Testis (tissue), 2 donors: ENCODE data around the gene RYR1.

ENCODE experiments used
- POLR2A ChIP-seq: fragments of 450-650 bp; IDR thresholded peaks from one replicate; pipeline ENCODE4 v1.6.1; 2017; ENCODE audit warnings: antibody characterized with exemption, mild to moderate bottlenecking, moderate library complexity
- TF ChIP-seq, protein P1 (sequence below), 3 experiments: fragments of 450-650 bp in 2 of 3; fragments of 200-600 bp in 1 of 3; sonication (generic) in 1 of 3; IDR thresholded peaks; one replicate each; pipeline ENCODE4 v1.5.1; 2016 to 2019; ENCODE audit warnings: antibody characterized with exemption in 3 of 3, mild to moderate bottlenecking in 2 of 3, moderate library complexity in 1 of 3

DNA sequence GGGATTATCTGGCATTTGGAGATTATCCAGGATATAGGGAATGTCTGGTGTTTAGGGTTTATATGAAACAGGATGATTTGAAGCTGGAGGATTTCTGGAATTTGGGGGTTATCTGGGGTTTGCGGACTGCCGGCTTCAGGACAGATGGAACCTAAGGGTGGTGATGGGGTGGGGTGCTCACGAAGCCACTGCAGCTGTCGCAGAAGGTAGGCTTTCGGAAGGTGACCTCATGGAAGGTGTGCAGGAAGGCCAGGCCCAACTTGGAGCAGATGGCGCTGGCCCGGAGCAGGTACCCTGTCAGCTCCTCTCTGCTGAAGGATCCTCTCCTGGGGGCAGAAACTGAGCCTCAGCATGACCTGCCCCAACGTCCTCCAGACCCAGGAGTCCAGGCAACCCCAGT, 21.0 kb upstream of the RYR1 start:
- no peak for TF ChIP-seq POLR2A
- TF ChIP-seq, protein P1, sequence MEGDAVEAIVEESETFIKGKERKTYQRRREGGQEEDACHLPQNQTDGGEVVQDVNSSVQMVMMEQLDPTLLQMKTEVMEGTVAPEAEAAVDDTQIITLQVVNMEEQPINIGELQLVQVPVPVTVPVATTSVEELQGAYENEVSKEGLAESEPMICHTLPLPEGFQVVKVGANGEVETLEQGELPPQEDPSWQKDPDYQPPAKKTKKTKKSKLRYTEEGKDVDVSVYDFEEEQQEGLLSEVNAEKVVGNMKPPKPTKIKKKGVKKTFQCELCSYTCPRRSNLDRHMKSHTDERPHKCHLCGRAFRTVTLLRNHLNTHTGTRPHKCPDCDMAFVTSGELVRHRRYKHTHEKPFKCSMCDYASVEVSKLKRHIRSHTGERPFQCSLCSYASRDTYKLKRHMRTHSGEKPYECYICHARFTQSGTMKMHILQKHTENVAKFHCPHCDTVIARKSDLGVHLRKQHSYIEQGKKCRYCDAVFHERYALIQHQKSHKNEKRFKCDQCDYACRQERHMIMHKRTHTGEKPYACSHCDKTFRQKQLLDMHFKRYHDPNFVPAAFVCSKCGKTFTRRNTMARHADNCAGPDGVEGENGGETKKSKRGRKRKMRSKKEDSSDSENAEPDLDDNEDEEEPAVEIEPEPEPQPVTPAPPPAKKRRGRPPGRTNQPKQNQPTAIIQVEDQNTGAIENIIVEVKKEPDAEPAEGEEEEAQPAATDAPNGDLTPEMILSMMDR (IDR thresholded peaks at IDR 0.05), result no peak
